Tibial nerve (tissue), 4 donors: Measurements from ENCODE around the gene NMNAT1. TPM values are rescaled to one million over a fixed set of nuclear protein-coding genes. Genes with fewer than 3 reads are reported as not detected.
"Not testable (repeated sequence)": the region's sequence is repeated elsewhere in the genome, so short reads cannot be mapped to it uniquely, and the experiment has no call there.

Experiments used
- DNase-seq, 2 donors: peaks; one replicate each; pipeline ENCODE4 v3.0.0-alpha.2; 2019; ENCODE audit warnings: low spot score in 2 of 2
- H3K27ac ChIP-seq, 4 donors: fragments of 200-600 bp; sonication (generic) in 3 of 4; one replicate each; pipeline ENCODE4 v1.5.1; 2017 to 2019; ENCODE audit warnings: mild to moderate bottlenecking in 1 of 4
- H3K27me3 ChIP-seq, 2 donors: fragments of 200-600 bp; sonication (generic) in 1 of 2; one replicate each; pipeline versions ENCODE4 v1.5.1 to v1.6.0; 2017 to 2019
- H3K36me3 ChIP-seq, 3 donors: fragments of 200-600 bp; sonication (generic); one replicate each; pipeline ENCODE4 v1.5.1; 2018 to 2019
- H3K4me1 ChIP-seq, 4 donors: fragments of 200-600 bp; sonication (generic) in 3 of 4; one replicate each; pipeline ENCODE4 v1.5.1; 2017 to 2019
- H3K4me3 ChIP-seq, 4 donors: fragments of 200-600 bp; sonication (generic) in 3 of 4; one replicate each; pipeline ENCODE4 v1.5.1; 2017 to 2019; ENCODE audit warnings: mild to moderate bottlenecking in 1 of 4, moderate library complexity in 1 of 4
- H3K9me3 ChIP-seq, 4 donors: fragments of 200-600 bp; sonication (generic) in 3 of 4; one replicate each; pipeline ENCODE4 v1.5.1; 2017 to 2019
- CTCF ChIP-seq, 5 experiments: fragments of 200-600 bp in 3 of 5; fragments of 450-650 bp in 2 of 5; sonication (generic) in 3 of 5; IDR thresholded peaks; one replicate each; pipeline ENCODE4 v1.5.1; 2016 to 2019; ENCODE audit warnings: antibody characterized with exemption in 5 of 5, mild to moderate bottlenecking in 3 of 5, moderate library complexity in 2 of 5
- EP300 ChIP-seq, 2 donors: sonication (generic); formaldehyde crosslinking; IDR thresholded peaks; one replicate each; pipeline ENCODE4 v1.6.1; 2017; ENCODE audit warnings: antibody characterized with exemption in 2 of 2, mild to moderate bottlenecking in 1 of 2
- POLR2A ChIP-seq, 2 donors: fragments of 450-650 bp; IDR thresholded peaks; one replicate each; pipeline ENCODE4 v1.6.1; 2017; ENCODE audit warnings: antibody characterized with exemption in 2 of 2, mild to moderate bottlenecking in 2 of 2, moderate library complexity in 2 of 2
- WGBS, 2 donors: methylation state at CpG; one replicate each; pipeline ENCODE4 v1.1.5; 2018; 5-methylcytosine and 5-hydroxymethylcytosine counted together
- total RNA-seq, 4 donors: library from RNA; depleted of rRNA; stranded (reverse); fragments of >200 nt; gene quantifications; one replicate each; pipeline ENCODE4 v1.1.0, GENCODE V29; 2016

Gene NMNAT1
- total RNA-seq, 4 donors from 2014 or later, result 3.8 to 6.0 (median 4.6) TPM

GRCh38 chr1:10014016-10014415 lies 70.7 kb downstream of the NMNAT1 start:
- Histone ChIP-seq H3K4me3 (no peak overlapping the region), H3K27me3 (no peaks in the 10 kb centered on the region), H3K9me3 (no peaks in the 10 kb centered on the region), H3K27ac (no peak overlapping the region), H3K4me1 (peaks cover 0 to 11% (median 0%) of the 10 kb centered on the region in 4 donors), H3K36me3 (no peaks in the 10 kb centered on the region)
- TF ChIP-seq CTCF (IDR thresholded peaks at IDR 0.05), result no peak
- TF ChIP-seq EP300 (IDR thresholded peaks at IDR 0.05), result no peak
- TF ChIP-seq POLR2A (IDR thresholded peaks at IDR 0.05), result no peak
- no peak for DNase-seq
- 69 to 72% methylated on average over 5 of the region's 5 CpGs for WGBS, 2 donors

- Histone ChIP-seq H3K4me3 (no peak overlapping the region), H3K4me1 (peaks cover 0 to 11% (median 0%) of the 10 kb centered on the region in 4 donors), H3K27ac (no peak overlapping the region), H3K27me3 (no peaks in the 10 kb centered on the region), H3K9me3 (no peaks in the 10 kb centered on the region), H3K36me3 (no peaks in the 10 kb centered on the region)
- no peak for TF ChIP-seq CTCF (IDR thresholded peaks at IDR 0.05)
- no peak for TF ChIP-seq POLR2A (IDR thresholded peaks at IDR 0.05)
- no peak for TF ChIP-seq EP300 (IDR thresholded peaks at IDR 0.05)
- DNase-seq, result no peak
Observed at GRCh38 chr1:10019561-10019960, 76.3 kb downstream of the NMNAT1 start.

GRCh38 chr1:10020086-10020485 lies 76.8 kb downstream of the NMNAT1 start:
- TF ChIP-seq EP300 (IDR thresholded peaks at IDR 0.05) (no peak), CTCF (IDR thresholded peaks at IDR 0.05) (no peak), POLR2A (IDR thresholded peaks at IDR 0.05) (no peak)
- no peak for DNase-seq
- Histone ChIP-seq H3K9me3 (no peaks in the 10 kb centered on the region), H3K4me3 (no peak overlapping the region), H3K36me3 (no peaks in the 10 kb centered on the region), H3K27me3 (no peaks in the 10 kb centered on the region), H3K27ac (no peak overlapping the region), H3K4me1 (peaks cover 0 to 11% (median 0%) of the 10 kb centered on the region in 4 donors)
- WGBS, 2 donors, result 79 to 92% methylated on average over 3 of the region's 3 CpGs

- H3K27ac ChIP-seq, H3K27me3 ChIP-seq, H3K4me3 ChIP-seq, H3K9me3 ChIP-seq, DNase-seq, H3K36me3 ChIP-seq, H3K4me1 ChIP-seq: not testable (repeated sequence)
- WGBS, 2 donors, result 51 to 68% methylated on average over 2 of the region's 2 CpGs
Observed at GRCh38 chr1:10020678-10021077, 77.4 kb downstream of the NMNAT1 start.

GRCh38 chr1:10021992-10022391 lies 78.7 kb downstream of the NMNAT1 start:
- H3K9me3 ChIP-seq, H3K4me3 ChIP-seq, H3K27ac ChIP-seq, H3K27me3 ChIP-seq, H3K36me3 ChIP-seq, DNase-seq, H3K4me1 ChIP-seq: not testable (repeated sequence)
- WGBS, 2 donors, result 75 to 79% methylated on average over 4 of the region's 4 CpGs

DNA sequence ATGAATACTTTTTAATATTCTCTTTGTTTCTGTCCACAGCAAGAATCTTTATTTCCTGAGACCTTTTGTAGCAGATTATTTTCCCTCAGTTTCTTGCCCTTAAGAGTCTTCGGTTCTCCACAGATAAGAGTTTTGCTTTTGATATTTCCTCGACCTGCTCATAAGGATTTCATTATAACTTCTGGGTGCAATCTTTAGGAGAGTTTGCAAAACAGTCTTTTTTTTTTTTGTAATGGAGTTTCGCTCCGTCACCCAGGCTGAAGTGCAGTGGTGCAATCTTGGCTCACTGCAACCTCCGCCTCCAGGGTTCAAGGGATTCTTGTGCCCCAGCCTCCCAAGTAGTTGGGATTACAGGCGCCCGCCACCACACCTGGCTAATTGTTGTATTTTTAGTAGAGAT lies 79.4 kb downstream of the NMNAT1 start:
- H3K9me3 ChIP-seq, result no peaks in the 10 kb centered on the region
- TF ChIP-seq EP300 (IDR thresholded peaks at IDR 0.05) (no peak), CTCF (IDR thresholded peaks at IDR 0.05) (no peak), POLR2A (IDR thresholded peaks at IDR 0.05) (no peak)
- H3K27ac ChIP-seq, result no peak overlapping the region
- H3K27me3 ChIP-seq, result no peaks in the 10 kb centered on the region
- no peak overlapping the region for H3K4me3 ChIP-seq
- H3K36me3 ChIP-seq, result no peaks in the 10 kb centered on the region
- 85 to 89% methylated on average over 7 of the region's 7 CpGs for WGBS, 2 donors
- no peak for DNase-seq
- H3K4me1 ChIP-seq, result no peaks in the 10 kb centered on the region
